HG02763 (cell line): ENCODE data around the gene MKLN1.
"Not testable (repeated sequence)": the region's sequence is repeated elsewhere in the genome, so short reads cannot be mapped to it uniquely, and the experiment has no call there.

ENCODE experiments used
- ATAC-seq: cut with Tn5 transposase; IDR thresholded peaks from one replicate; pipeline ENCODE4 v1.9.1; 2021; ENCODE audit warnings: mild to moderate bottlenecking, moderate library complexity; ENCODE audit not compliant: unreplicated experiment

Gene MKLN1

GRCh38 chr7:131497454-131497853, 169.8 kb downstream of the MKLN1 start:
- ATAC-seq, result no peak

- no peak for ATAC-seq
Measured at GRCh38 chr7:131498237-131498885, 170.7 kb downstream of the MKLN1 start.

- ATAC-seq, result no peak
Measured at GRCh38 chr7:131499801-131500200, 172.1 kb downstream of the MKLN1 start.

GRCh38 chr7:131500357-131500756, 172.7 kb downstream of the MKLN1 start:
- ATAC-seq, result no peak

- peak; percentile 77 for ATAC-seq
Measured at GRCh38 chr7:131501422-131501821, 173.7 kb downstream of the MKLN1 start.

- peak; percentile 6 for ATAC-seq
Measured at GRCh38 chr7:131501930-131502685, 174.4 kb downstream of the MKLN1 start.

- no peak for ATAC-seq
Measured at GRCh38 chr7:131502810-131503508, 175.3 kb downstream of the MKLN1 start.

- ATAC-seq, result no peak
Measured at GRCh38 chr7:131503639-131504038, 176.0 kb downstream of the MKLN1 start.

- ATAC-seq, result no peak
Measured at GRCh38 chr7:131504157-131504899, 176.7 kb downstream of the MKLN1 start.

GRCh38 chr7:131505037-131505620, 177.5 kb downstream of the MKLN1 start:
- ATAC-seq, result not testable (repeated sequence)

GRCh38 chr7:131505636-131506557, 178.2 kb downstream of the MKLN1 start:
- ATAC-seq, result no peak

GRCh38 chr7:131506597-131506996, 178.9 kb downstream of the MKLN1 start:
- no peak for ATAC-seq

- ATAC-seq, result peak; percentile 56
Measured at GRCh38 chr7:131507592-131508331, 180.1 kb downstream of the MKLN1 start.

- no peak for ATAC-seq
Measured at GRCh38 chr7:131508754-131509486, 181.2 kb downstream of the MKLN1 start.

- ATAC-seq, result no peak
Measured at GRCh38 chr7:131509781-131510180, 182.1 kb downstream of the MKLN1 start.

GRCh38 chr7:131511071-131511470, 183.4 kb downstream of the MKLN1 start:
- no peak for ATAC-seq

- no peak for ATAC-seq
Measured at GRCh38 chr7:131511774-131512535, 184.3 kb downstream of the MKLN1 start.
